GM19468 (cell line): ENCODE data around the gene DNAJA4.

ENCODE experiments used
- ATAC-seq: cut with Tn5 transposase; IDR thresholded peaks from one replicate; pipeline ENCODE4 v1.9.1; 2021; ENCODE audit warnings: mild to moderate bottlenecking, moderate library complexity, moderate number of reproducible peaks; ENCODE audit not compliant: unreplicated experiment; ENCODE audit errors: extremely low read depth

Gene DNAJA4

DNA sequence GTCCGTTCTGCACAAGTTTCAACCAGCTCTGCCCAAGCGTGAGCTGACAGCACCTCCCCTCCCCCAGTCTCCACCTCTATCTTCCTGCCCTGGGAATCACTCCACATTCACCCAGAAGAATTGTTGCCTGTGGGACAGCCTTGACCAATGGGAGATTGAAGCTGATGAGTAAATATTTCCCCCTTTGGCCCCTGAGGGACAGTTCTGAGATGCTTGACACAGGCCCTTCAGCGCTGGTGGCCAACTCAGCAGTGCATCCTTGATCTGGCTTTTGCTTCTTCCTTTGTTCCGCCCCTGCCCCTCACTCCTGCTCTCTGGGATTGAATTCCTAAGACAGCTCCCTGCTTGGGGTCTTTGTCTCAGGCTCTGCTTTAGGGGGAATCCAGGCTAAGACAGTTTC is 48.2 kb downstream of the DNAJA4 start:
- no peak for ATAC-seq

DNA sequence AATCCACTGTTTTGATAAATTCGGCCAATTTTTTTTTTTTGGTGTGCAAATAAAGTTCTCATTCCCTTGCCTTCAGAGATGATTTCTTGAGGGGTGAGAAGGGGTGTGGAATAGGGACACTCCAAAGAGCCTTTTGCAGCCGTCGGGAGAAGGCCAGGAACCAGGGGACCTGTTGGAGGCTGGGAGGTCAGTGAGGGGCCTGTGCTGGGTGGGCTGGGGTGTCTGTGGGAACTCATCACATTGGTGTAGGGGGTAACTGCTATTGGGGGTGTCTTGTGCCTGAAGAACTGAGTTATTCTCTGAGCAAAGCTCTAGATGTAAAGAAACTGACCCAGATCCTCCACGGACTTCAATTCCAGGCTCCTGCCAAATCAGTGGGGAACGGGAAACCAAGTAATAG is 48.6 kb downstream of the DNAJA4 start:
- ATAC-seq, result no peak

DNA sequence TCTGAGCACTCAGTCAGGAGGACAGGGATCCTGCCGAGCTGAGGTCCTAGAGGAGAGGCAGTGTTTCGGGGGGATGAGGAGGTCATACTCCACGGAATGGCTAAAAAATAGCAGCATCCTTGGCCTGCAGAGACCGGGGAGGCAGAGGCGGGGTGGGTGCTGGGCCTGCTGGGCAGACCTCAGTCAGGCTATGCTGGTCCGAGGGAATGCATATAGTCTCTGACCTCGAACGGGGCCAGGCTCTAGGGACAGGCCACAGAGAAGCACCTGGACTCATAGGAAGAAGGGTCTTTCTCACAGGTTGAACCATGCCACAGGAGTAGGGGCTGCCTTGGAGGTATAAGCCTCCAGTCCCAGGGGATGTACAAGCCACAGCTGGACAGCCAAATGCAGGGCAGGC is 49.0 kb downstream of the DNAJA4 start:
- no peak for ATAC-seq

DNA sequence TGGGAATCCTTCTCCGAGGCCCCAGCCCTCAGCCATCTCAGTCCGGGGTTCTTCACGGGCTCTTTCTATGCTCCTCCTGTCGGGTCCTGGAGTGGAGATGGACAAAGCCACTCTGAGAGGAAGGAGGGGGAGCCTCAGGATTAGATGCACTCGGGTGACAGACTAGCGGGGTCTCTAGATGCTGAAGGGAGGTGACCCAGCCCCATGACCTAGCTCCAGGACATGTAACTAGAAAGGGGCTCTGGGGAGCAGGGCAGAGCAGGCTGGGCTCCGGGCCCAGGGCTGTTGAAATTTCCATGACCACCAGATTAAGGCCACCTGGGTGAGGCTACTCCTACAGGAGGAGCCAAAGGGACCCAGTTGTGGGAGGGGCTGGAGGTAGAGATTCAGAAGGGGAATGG is 49.8 kb downstream of the DNAJA4 start:
- no peak for ATAC-seq

DNA sequence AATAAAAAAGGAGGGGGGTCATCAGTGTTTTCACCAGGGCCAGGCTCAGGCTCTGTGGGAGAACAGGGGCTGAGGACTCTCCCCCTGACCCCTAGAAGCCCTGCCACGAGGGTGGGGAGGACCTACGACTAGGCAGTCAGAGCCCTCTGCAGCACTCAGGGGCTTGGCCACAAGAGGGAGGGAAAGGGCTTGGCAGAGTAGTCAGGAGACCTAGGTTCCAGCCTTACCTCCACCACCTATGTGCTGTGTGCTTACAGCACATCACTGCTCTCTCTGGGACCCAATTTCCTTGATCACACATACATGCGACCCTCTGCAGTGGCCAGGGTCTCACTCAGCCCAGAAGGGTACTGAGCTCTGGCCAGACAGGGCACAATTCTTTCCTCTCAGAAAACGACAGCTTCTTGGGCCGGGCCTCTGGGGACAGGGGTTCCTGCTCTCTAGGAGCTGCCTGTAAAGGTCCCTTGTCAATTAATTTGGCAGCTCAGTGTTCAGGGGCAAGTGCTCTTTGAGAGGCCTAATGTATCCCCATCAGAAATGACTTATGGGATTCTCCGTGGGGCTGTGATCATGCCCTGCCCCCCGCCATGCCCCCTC is 51.4 kb downstream of the DNAJA4 start:
- ATAC-seq, result no peak

DNA sequence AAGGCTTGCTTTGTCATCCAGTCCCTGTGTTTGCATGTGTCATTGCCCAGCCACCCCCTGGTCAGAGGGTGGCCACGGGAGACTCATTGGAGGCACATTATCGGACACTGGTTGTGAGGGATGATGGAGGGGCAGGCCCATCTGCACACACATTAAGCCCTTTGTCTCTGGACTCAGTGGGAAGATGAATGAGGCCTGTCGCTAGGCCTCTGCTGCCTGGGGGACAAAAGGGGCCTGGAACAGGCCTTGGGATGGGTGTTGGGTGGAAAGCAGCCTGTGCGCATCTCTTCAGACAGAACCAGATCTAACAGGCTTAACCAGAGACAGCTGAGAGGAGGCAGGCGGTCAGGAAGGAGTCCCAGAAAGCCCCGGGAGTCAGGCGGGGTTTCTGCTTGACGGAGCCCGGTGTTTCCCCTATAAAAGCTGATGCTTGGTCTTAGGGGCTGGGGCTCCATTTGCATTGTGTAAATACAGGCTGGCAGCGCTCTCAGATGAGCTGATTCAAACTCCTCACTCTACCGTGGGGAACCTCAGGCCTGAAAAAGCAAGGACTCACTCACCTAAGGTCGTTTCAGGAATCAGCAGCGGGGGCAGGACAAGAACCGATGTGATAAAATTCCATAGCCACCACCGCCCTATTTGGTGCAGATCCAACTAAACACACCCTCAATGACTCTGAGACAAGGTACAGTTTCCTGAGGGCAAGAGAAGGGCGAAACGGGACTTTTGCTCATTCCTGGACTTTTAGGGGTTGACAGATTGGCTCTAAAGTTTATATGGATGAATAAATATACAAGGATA is 52.1 kb downstream of the DNAJA4 start:
- no peak for ATAC-seq

DNA sequence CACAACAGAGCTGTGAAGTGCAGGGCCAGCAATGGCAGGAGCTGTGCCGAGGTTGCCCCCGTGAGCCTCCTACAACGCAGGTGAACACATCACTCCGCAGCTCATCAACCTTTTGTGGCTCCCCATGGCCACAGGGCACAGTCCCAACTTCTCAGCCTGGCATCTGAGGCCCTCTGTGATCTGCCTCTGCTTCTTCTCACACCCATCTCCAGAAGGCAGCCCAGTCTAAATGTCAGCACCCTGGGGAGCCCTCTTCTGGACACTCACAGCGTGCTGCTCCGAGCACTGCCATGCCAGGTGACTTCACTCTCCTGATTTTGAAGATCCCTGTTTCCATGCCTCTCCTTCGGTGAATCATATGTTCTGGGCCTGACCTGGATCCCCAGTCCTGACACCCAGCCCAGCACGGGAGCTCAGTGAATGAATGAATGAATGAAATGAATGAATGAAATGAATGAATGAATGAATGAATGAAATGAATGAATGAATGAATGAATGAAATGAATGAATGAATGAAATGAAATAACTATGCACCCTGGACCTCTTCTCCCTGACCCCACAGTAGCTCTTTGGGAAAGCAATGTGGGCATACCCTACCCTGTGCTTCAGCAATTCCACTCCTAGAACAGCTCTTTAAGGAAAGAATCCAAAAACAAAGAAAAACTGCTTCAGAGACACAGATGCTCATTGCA is 52.9 kb downstream of the DNAJA4 start:
- ATAC-seq, result no peak

DNA sequence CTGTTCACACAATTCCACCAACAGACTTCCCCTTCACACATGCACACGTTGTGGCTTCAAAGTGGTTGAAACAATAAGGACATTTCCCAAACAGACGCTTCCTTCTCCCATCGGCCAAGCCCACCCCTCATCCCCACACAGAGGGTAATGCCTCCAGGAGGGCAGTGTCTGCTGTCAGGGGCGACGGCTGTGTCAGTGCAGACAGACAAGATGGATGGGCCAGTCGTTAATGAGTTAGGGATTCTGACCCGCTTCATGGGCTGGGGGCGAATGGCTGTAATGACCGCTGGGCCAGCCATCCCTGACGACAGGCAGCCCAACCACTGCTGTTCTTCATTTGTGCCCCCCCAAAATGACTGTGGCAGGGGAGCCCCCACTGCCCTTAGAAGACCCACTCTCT is 55.2 kb downstream of the DNAJA4 start:
- no peak for ATAC-seq

DNA sequence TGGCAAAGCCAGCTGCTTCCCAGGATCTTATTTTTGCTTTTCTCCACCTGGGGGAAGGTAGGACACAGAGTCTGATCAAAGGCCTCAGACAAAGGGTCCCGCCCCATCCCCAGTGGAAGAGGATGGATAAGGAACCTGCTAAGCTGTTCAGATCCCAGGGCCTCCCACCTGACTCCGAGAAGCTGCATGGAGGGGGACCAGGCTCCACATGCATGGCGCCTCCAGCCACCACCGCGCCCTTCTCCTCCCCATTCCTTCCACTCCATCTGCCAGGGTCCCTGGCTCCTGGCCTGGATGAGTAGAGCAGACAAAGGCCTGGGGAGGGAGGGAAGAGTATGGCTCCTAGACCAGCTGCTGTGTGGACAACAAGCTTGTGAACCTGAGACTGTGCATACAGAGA is 55.8 kb downstream of the DNAJA4 start:
- no peak for ATAC-seq

DNA sequence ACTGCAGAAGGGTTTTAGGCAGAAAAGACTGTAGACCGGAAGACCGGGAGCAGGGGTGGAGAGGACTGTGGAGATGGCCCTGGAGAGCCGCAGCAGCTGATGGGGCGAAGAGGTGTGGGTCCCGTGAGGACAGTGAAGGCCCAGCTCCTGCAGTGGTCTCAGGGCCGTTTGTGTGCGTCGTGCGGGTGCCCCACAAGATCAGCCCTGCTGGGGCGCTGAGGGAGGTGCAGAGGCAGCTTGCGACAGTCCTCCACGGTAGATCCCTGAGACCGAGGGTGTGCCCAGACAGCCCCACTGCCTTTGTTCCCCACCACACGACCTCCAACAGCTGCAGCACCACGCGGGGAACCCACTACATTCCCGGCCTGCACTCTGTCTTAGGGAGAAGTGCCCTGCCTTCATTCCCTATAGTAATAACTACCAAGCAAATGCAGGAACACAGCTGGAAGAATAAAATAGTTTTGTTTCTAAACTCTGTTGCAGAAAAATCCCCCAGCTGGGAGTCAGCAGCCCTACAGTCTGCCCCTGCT is 56.7 kb downstream of the DNAJA4 start:
- ATAC-seq, result no peak

DNA sequence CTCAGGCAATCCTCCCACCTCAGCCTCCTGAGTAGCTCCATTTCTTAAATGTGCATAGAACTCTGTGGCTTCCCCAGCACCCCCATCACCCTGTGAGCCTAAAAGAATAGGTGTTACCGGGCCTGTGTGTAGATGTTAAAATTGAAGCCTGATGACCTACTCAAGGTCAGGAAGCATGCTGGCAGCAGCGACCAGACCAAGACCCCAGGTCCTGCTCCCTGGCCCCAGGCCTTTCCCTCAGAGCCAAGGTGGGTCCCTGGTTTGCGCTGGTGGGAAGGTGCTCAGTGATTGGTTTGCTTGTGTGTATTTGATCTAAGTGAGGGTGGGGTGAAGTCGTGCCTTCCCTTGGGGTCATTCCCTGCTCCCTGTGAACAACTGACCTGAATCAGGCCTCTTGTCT is 57.4 kb downstream of the DNAJA4 start:
- ATAC-seq, result no peak

DNA sequence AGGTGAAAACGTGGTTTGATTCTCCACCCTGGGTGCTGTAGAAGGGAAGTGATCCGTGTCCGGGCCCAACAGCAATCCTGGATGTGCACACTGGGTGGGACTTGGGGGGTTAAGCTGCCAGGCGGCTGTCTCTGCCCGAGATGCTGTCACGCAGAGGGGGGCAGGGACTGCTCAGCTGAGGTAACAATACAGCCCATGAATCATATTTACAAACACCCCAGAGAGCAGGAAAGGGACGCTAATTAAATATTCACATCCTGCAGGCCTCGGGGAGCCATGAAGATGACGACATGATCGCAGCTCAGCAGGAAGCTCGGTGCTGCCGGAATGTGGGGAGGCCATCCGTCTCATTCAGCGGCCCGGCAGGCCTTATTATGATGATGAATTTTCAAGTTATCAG is 57.9 kb downstream of the DNAJA4 start:
- ATAC-seq, result no peak

DNA sequence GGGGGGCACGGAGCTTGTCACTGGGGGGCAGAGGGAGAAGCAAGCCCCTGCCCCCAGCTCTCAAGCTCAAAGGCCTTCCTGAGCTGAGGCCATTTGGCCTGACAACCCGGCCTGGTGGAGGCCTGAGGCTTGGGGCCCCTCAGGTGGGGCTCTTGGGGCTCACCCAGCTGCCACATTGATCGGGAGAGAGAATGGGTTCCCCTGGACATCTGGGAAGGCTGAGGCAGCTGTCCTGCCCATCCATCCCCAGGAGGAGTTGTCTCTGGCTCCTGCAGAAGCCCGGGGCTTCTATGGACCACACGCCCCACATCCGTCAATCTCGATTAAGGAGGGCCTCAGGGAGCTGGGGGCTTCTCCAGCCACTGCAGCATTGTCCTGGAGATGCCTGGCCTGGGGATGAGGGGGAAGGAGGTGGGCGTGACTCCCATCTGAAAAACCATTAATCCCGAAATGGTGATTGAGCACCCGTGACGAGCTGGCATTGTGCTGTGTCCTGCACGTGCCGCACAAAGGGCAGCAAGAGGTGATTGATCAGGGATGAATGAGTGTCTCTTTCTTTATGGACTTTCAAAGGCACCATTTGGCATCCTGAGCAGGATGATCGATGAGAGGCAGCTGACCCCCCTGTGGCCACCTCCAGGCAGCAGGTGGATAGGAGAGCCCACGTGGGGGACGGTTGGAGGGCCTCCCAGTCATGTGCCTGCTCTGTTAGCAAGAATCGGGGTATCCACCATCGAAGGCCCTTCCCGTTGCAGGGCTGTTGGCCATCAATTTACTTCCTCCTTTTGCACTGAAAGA is 58.6 kb downstream of the DNAJA4 start:
- no peak for ATAC-seq

DNA sequence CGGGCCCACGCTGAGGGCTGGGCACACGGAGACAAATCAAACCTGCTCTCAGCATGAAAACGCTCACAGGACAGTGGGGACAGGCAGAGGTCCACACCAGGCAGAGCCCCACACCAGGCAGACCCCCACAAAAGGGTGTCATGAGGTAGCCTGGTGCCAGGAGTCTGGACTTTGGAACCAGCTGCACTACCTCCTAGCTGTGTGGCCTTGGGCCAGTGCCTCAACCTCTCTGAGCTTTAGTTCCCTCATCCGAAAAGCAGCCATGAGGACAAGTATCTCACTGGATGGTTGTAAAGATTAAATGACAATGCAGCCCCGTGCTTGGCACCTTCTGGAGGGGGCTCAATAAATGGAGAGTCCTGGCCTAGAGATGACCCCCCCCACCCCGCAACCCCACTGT is 59.3 kb downstream of the DNAJA4 start:
- no peak for ATAC-seq

DNA sequence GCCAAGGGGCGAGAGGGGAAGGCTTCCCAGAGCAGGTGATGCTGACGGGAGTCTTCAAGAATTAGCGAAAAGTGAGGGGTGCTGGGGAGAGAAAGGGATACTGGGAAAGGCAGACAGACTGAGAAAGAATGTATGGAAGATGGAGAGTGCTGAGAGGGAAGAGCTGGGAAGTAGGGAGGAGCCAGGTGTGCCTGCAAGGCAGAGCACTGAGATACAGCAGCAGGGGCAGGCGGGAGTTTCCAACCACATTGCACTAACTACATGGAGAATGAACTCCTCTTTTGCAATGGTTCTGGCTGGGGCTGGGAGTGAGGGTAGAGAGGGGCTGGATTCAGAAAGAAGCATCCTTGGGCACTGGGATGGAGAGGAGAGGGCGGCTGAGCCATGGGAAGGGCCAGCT is 59.8 kb downstream of the DNAJA4 start:
- no peak for ATAC-seq

DNA sequence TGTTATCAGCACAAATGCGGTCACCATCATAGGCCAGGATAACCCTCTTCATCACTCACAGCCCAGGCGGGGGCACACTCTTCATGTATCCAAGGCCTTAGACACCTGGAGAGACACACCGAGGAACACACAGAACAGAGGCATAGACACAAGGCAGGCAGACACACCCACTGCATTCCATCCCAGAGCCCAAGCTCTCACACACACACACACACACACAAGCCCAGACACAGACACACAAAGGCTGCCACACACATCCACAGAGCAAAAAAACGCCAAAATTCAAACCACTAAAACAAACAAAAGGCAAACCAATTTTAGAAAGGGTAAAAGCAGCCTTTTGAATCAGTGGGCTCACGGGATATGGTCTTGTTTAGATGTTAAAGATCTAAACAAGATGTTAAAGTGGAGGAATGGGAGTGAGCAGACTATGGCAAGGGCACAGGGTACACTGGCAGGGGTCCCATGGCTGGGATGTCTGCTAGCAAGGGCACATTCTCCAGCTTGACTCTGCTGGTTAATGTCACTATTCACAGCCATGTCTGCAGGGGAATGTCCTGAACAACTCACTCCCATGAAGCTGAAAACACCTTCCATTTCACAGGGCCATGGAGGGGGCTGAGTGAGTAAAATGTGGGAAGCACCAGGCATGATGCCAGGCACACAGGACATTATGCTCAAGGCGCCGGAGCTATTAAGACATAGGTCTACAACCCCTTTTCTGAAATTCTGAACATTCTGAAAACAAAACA is 60.9 kb downstream of the DNAJA4 start:
- ATAC-seq, result no peak

DNA sequence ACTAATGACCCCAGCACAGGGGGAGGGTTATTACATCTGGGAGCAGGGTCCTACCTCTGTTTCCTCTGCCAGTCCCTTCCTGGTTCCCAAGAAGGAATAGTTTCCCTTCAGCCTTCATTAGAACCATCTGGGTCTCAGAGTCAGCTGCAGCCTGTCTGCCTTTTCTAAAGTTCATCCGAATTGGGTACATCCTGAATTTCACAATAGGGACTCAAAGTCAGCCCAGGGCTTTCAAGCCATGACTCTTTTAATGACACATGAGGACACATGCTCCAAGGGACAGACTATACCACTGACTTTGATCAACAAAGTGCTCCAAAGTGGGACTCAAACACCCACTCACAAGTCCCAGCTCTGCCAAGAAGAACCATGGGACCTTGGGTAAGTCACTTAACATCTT is 63.1 kb downstream of the DNAJA4 start:
- no peak for ATAC-seq

DNA sequence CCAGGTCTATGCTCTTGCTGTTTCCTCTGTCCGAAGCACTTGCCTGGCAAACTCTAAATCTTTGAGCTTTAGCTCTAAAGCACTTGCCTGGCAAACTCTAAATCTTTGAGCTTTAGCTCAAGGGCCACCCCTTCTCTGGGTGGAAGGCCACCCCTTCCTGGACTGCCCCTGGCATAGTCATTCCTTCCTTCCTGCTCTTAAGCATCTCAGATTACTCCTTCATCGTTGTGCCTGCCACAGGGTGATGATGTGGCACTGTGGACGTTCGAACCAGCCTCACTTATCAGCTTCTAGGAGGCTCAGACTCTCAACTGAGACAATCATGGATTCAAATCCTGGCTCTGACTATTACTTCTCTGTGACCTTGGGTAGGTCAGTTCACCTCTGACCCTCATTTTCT is 65.3 kb downstream of the DNAJA4 start:
- ATAC-seq, result no peak
